GM12878 (cell line): ENCODE data around the gene UTS2R. TPM values are rescaled to one million over a fixed set of nuclear protein-coding genes. Genes with fewer than 3 reads are reported as not detected.
A peak's percentile ranks its signal among the peaks of the same experiment; 100 is the strongest.

Experiments used
- CBFB ChIP-seq: IDR thresholded peaks from 2 replicates; pipeline ENCODE4 v1.6.1; 2016; ENCODE audit warnings: antibody characterized with exemption, low read depth
- CEBPB ChIP-seq, 2 experiments: fragments of 150-350 bp in 1 of 2; IDR thresholded peaks; 2 replicates each; pipeline ENCODE4 v1.6.1; 2012 to 2014; ENCODE audit warnings: low read depth in 2 of 2, low read length in 2 of 2, borderline replicate concordance in 1 of 2, inconsistent platforms in 1 of 2
- MXI1 ChIP-seq: fragments of 150-350 bp; IDR thresholded peaks from 2 replicates; pipeline ENCODE4 v1.6.1; 2011; ENCODE audit warnings: low read depth, mild to moderate bottlenecking, inconsistent platforms, low read length, improper control_type of control experiment
- POU2F2 ChIP-seq: IDR thresholded peaks from 3 replicates; pipeline ENCODE4 v1.6.1; 2011; ENCODE audit warnings: low read depth, mild to moderate bottlenecking, low read length, borderline replicate concordance
- RAD21 ChIP-seq: IDR thresholded peaks from 2 replicates; pipeline ENCODE4 v1.6.1; 2011; ENCODE audit warnings: mild to moderate bottlenecking, low read depth, low read length, moderate library complexity; ENCODE audit not compliant: insufficient read depth
- STAT1 ChIP-seq: fragments of 450-650 bp; conservative IDR thresholded peaks from 2 replicates; pipeline ENCODE4 v1.6.1; 2014; ENCODE audit warnings: antibody characterized with exemption, mild to moderate bottlenecking
- TCF12 ChIP-seq: IDR thresholded peaks from 2 replicates; pipeline ENCODE4 v1.6.1; 2011; ENCODE audit warnings: low read depth, mild to moderate bottlenecking, low read length
- TCF3 ChIP-seq: IDR thresholded peaks from 2 replicates; pipeline ENCODE4 v1.6.1; 2012; ENCODE audit warnings: low read depth, mild to moderate bottlenecking, low read length, borderline replicate concordance; ENCODE audit not compliant: insufficient read depth
- polyA plus RNA-seq, 11 experiments: library from polyadenylated mRNA; depleted of rRNA in 4 of 11; unstranded in 6 of 11; stranded (reverse) in 5 of 11; fragments of >200 nt; fragmentation: Nextera tagmentation in 4 of 11; fragmentation: Illumina TruSeq in 1 of 11; extraction: Ambion mirVana in 4 of 11; extraction: Trizol in 1 of 11; gene quantifications; 1 replicate in 1 of 11; 2 replicates in 10 of 11; pipeline versions ENCODE4 v1.2.1 to v1.2.3, GENCODE V29; 2011 to 2016; ENCODE audit warnings: inconsistent platforms in 2 of 11, missing spikeins in 2 of 11, low read depth in 1 of 11
- total RNA-seq, 4 experiments: library from RNA; depleted of rRNA in 3 of 4; stranded (reverse); fragments of >200 nt in 3 of 4; fragmentation: Illumina TruSeq in 1 of 4; extraction: Trizol in 1 of 4; gene quantifications; 2 replicates each; pipeline versions ENCODE4 v1.2.1 to v1.2.3, GENCODE V29; 2013 to 2021
- TF ChIP-seq, protein P1 (sequence below): fragments of 450-650 bp; IDR thresholded peaks from 2 replicates; pipeline ENCODE4 v1.6.1; 2018; ENCODE audit warnings: mild to moderate bottlenecking, low read depth, moderate library complexity; ENCODE audit not compliant: partially characterized antibody

The UTS2R gene
- total and polyA plus RNA-seq, 10 of the 15 experiments (the other 5 are each of a cell fraction or from before 2014, with no cell fraction given), result 0.04 to 0.36 (median 0.11) TPM; not detected in 6

DNA sequence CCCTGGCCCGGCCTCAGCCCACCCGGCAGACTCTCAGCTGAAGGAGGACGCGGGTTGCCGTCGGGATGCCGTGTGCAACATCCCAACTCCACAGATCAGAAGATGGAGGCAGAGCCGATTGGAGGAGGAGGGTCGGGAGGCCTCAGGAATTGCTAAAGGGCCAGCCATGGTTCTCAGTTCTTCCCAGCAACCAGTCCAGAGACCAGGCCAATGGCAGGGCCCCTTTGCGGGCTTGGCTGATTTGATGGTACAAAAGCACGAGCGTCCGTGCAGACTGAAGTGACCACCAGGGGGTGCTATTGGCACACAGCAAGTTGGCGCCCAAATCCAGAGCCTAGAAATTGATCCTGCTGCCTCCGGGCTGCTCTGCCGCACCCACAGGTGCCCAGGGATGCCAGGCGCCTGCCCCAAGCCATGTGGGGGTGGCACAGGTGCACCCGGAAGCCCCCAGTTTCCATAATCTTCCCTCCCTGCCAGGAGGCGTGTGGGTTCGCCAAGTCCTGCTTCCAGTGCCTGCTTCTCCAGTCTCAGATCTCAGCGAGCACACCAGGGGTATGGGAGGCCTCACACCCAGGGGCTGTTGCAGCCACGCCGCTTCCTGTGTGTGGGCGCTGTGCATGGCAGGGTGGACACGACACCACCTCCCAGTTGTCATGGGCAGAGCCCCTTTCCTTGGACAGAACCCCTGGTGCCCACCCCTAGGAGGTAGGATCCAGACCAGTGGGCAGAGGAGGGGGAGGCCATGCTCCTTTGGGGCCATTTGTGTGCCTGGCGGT, 19.7 kb upstream of the UTS2R start (continued):
- TF ChIP-seq, protein P1, sequence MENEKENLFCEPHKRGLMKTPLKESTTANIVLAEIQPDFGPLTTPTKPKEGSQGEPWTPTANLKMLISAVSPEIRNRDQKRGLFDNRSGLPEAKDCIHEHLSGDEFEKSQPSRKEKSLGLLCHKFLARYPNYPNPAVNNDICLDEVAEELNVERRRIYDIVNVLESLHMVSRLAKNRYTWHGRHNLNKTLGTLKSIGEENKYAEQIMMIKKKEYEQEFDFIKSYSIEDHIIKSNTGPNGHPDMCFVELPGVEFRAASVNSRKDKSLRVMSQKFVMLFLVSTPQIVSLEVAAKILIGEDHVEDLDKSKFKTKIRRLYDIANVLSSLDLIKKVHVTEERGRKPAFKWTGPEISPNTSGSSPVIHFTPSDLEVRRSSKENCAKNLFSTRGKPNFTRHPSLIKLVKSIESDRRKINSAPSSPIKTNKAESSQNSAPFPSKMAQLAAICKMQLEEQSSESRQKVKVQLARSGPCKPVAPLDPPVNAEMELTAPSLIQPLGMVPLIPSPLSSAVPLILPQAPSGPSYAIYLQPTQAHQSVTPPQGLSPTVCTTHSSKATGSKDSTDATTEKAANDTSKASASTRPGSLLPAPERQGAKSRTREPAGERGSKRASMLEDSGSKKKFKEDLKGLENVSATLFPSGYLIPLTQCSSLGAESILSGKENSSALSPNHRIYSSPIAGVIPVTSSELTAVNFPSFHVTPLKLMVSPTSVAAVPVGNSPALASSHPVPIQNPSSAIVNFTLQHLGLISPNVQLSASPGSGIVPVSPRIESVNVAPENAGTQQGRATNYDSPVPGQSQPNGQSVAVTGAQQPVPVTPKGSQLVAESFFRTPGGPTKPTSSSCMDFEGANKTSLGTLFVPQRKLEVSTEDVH, result no peak
- TF ChIP-seq RAD21 (peak; percentile 86), POU2F2 (no peak), MXI1 (no peak), CBFB (no peak), STAT1 (peak; percentile 52; the same call in 1 of the 2 replicates), CEBPB (IDR thresholded peaks at IDR 0.05; ENCODE audit: borderline replicate concordance in 1 of 2, low read depth in 2 of 2, low read length in 2 of 2) (no peak), TCF3 (no peak), TCF12 (no peak)
- TF ChIP-seq, all 136 proteins: peak for 16
